NCI-H1092 treated with DMSO at 0.1 percent for 48 hours (cell line): ENCODE results near the gene GRID2IP.
"Not testable (repeated sequence)": the region's sequence is repeated elsewhere in the genome, so short reads cannot be mapped to it uniquely, and the experiment has no call there.

Experiments
- DNase-seq: peaks from one replicate; lab custom pipeline; 2025; lab: John Stamatoyannopoulos, UW

The GRID2IP gene

DNA sequence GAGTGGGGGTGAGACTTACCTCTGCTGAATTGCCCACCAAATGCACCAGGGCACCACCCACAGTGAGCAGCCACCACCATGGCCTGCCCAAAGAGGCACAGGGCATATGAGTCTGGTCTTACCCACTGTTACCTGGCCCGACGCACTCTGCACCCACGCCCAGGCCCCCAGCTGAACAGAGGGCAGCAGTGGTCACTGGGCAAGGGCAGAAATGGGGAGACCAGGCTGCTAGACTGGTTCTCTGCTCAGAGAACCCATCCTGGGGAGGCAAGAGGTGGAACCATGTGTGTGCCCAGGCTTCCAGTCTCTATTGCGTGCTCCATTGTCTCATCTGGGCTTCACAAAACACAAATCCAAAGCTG, 64.1 kb downstream of the GRID2IP start:
- DNase-seq = no peak

DNA sequence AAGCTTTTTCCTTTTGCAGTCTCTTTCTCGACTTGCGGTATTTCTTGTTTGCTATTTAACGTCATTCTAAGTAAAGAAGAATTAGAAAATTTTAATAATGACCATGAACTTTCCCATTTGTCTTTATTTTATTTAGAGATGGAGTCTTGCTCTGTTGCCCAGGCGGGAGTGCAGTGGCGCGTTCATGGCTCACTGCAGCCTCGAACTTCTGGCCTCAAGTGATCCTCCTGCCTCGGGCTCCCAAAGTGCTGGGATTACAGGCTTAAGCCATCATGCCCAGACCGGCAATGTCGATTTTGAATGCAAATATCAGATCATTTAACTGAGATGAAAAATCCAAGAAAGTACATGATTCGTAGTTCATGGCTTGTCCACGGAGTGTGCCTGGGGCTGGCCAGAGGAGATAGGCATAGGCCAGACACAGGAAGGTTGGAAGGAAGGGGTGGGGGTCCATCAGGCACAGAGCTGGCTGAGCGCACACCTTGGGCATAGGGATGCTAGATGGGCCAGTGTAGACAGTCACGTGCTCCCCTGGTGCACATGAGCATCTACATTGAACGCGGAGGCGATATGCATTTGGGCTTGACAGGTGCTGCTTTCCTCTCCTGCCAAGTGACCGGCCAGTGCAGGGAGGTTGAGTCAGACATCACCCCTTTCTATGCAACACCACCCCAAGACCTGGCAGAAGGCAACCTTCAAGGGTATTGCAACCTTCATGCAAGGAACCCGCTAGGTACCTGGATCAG, 64.7 kb downstream of the GRID2IP start:
- no peak for DNase-seq

DNA sequence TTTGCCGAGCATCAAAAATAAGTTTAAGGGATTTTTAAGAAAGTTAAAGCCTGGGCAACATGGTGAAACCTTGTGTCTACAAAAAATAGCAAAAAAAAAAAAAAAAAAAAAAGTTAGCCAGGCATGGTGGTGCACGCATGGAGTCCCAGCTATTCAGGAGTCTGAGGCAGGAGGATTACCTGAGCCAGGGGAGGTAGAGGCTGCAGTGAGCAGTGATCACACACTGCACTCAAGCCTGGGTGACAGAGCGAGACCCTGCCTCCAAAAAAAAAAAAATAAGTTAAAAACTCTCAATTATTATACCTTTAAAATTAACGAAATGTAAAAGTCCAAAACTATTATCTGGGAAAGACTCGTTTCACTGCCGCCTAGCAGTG, 68.5 kb downstream of the GRID2IP start:
- no peak for DNase-seq

DNA sequence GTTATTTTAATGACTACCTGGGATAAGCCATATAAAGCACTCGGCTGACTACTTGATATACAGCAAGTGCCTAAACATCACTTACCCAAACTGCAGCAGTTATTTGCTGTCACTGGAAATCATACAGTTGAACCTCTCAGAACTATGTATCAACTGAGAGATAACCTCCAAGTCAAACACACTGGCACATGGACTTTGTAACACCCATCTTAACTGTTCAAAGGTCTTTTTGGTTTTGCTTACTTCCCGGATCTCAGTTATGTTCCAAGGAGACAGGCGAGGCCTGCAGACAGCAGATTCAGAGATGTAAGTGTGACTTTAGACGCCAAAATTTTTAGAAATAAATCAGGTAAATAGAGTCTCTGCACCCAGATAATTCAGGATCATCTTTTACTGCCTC, 69.0 kb downstream of the GRID2IP start:
- no peak for DNase-seq

GRCh38 chr7:6481445-6481844, 69.8 kb downstream of the GRID2IP start:
- DNase-seq = no peak

DNA sequence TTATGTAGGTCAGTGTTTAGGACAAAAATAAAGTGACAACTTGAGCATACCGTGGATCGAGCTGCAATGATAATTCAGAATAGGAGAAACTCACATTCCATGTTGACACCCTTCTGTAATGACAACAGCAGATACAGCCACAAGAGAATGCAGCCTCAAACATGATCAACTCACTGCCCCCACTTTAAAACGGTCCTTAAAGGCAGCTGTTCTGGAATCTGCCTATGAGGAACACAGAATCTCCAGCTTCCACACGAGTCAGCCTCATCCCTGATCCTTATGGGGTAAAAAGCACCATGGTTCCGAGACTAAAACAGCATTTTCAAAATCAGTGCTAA, 71.0 kb downstream of the GRID2IP start:
- no peak for DNase-seq

DNA sequence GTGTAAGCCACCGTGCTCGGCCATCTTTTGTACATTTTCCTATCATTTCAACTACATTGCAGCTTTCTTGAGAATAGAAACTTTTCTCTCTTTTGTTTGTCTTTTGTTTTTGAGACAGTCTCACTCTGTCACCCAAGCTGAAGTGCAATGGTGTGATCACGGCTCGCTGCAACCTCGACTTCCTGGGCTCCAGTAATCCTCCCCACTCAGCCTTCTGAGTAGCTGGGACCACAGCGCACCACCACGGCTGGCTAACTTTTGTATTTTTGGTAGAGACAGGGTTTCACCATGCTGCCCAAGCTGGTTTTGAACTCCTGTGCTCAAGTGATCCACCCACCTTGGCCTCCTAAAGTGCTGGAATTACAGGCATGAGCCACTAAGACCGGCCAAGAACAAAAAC, 72.2 kb downstream of the GRID2IP start:
- DNase-seq = no peak

DNA sequence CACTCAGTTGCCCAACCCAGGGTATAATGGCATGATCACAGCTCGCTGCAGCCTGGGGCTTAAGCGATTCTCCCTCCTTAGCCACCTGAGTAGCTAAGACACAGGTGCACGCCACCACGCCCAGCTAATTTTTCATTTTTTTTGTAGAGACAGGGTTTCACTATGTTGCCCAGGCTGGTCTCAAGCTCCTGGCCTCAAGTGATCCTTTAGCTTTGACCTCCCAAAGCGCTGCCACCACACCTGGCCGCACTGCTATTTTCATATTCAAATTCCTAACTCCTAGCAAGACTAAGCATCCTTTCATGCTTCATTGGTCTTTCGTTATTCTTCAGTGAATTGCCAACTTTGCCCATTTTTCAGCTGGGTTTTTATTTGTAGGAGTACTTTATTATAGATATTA, 73.1 kb downstream of the GRID2IP start:
- DNase-seq = no peak

- DNase-seq = no peak
Observed at GRCh38 chr7:6477318-6477660, 74.0 kb downstream of the GRID2IP start.

DNA sequence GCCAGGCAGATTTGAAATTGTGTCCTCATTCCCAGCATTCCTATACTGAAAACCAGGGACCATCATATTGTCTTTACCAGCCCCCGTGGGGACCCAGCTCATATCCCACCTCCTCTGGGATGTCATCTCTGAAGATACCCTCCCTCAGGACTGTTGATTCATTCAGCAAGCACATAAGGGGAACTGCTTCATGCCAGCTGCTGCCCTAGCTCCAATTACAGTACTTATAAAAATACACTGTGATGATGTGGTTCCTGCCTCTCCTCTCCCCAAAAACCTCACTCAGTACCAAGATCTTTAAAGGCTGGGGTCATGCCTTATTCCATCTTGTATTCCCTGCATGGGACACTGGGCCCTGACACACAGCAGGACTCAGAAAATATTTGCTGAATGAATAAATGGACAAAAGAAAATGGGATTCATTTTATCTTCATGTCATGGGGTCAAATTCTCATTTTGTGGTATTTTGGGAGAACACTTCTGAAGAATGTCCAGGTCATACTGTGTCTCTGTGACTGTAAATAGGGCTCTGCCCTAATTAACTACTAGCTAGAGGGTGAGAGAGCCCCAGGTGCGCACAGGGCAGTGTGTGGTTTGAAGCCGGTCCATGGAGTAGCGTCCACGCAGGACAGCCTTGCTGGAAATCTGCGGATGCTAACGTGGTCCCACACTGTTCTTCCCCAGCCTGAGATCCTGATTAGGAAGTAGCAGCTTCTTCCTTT, 74.5 kb downstream of the GRID2IP start:
- no peak for DNase-seq

GRCh38 chr7:6475433-6476186, 75.7 kb downstream of the GRID2IP start:
- DNase-seq = no peak

DNA sequence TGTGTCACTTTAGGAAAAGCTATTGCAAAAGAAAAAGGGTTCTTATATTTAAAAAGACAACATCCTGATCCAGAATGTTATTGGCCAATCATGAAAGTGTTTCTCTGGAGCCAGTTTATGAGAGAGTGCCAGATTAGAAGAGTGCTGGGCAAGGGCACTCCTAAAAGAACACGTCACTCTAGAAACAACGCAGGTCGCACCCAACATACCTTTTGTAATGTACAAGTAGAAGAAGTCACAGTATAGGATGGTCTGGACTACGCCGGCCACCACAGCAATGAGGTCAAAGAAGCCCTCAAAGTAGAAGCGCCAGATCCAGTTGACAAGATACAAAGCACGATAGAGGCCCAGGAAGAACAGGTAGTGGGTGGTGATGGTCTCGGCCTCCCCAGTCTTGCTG, 85.4 kb downstream of the GRID2IP start:
- no peak for DNase-seq

GRCh38 chr7:6463609-6464008, 87.7 kb downstream of the GRID2IP start:
- not testable (repeated sequence) for DNase-seq

DNA sequence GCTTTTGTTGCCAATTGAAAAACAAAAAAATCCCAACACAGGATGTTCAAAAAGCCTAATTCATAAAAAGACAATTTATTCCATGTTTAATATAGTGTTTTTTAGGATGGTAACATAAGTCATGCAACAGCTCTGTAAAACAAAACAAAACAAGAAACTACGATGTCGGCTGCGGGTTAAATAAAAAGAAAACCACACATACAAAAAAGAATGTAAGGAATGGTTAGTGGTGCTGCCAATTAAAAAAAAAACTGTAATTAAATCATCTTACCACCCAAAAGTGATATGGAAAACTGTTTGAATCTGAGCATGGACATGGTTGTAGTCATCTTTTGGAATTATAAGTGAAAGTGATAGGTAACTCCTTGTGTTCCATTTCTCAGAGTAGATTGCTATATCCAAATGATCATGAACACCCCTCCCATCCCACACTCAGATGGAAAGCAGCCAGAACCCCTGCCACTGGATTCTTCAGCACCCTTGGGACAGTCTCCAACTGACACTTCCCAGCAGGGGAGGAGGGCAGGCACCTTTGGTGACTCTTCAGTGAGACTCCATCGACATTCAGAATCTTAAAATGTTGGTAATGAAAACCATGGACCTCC, 89.2 kb downstream of the GRID2IP start:
- DNase-seq = no peak

- no peak for DNase-seq
Observed at GRCh38 chr7:6460990-6461584, 90.2 kb downstream of the GRID2IP start.

DNA sequence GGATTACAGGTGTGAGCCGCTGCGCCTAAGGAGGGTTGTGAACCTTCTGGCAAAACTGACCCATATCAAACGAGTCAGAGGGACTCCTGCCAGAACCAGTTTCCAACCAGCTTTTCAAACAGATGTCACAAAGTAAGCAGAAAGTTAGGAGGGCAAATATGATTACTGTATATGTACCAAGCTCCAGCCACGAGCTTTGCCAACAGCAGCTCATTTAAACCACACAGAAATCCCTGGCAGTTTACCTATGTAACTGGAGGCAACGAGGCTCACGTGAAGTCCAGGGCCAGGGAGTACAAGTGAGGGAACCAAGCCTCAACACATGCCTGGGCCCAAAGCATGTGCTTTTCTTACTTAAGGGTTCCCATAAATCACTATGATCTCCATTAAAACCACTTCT, 91.0 kb downstream of the GRID2IP start:
- no peak for DNase-seq

- DNase-seq = not testable (repeated sequence)
Observed at GRCh38 chr7:6458676-6459075, 92.6 kb downstream of the GRID2IP start.

GRCh38 chr7:6453734-6454133, 97.5 kb downstream of the GRID2IP start:
- DNase-seq = no peak

GRCh38 chr7:6451224-6451705, 100.0 kb downstream of the GRID2IP start:
- DNase-seq = no peak

- not testable (repeated sequence) for DNase-seq
Observed at GRCh38 chr7:6450591-6450990, 100.7 kb downstream of the GRID2IP start.

GRCh38 chr7:6449884-6450283, 101.4 kb downstream of the GRID2IP start:
- DNase-seq = not testable (repeated sequence)

DNA sequence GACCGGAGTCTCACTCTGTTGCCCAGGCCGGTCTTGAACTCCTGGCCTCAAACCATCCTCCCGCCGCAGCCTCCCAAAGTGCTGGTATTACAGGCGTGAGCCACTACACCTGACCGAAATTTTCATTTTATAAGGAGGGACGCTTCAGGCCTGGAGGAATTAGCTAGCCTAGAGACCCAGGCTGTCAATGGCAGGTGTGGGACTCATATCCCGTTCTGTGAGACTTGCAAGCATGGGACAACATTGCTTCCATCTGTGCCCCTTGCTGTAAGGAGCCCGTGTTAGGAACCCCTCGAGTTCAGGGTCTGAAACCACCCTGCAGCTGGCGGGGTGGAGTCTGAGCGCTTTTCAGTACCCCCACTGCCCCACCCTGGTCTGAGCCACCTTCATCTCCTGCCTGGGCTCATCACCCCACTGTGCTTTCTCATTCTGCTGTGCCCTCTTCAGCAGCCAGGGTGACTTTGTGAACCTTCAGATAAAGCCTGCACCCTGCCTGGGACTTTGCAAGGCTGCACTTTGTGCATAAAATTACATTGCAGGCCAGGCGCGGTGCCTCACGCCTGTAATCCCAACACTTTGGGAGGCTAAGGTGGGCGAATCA, 102.2 kb downstream of the GRID2IP start:
- DNase-seq = no peak
